SK-N-SH (cell line): ENCODE results near the gene ZBTB8OS. TPM values are rescaled to one million over a fixed set of nuclear protein-coding genes. Genes with fewer than 3 reads are reported as not detected.

ENCODE experiments used
- CTCF ChIA-PET: fragments of 300-600, 350-600 bp; formaldehyde crosslinking; extraction: SDS; loops from one replicate; lab custom pipeline; 2021; lab: Yijun Ruan, JAX
- POLR2A ChIA-PET: fragments of 350-600 bp; sonication (Branson Sonifier 250); formaldehyde crosslinking; extraction: SDS; loops from one replicate; lab custom pipeline; 2020; ENCODE audit warnings: antibody characterized with exemption, inconsistent platforms; lab: Yijun Ruan, JAX
- DNase-seq: peaks from one replicate; pipeline ENCODE4 v3.0.0; 2012
- H2AFZ ChIP-seq: fragments of 200-600 bp; sonication (generic); 2 replicates; pipeline ENCODE4 v1.8.1; 2016; ENCODE audit warnings: antibody characterized with exemption, mild to moderate bottlenecking, low read depth
- H3F3A ChIP-seq: fragments of 200-600 bp; sonication (generic); replicated peaks from 2 replicates; pipeline ENCODE3; 2016; ENCODE audit warnings: antibody characterized with exemption, mild to moderate bottlenecking; ENCODE audit not compliant: insufficient read depth
- H3K27ac ChIP-seq, 2 experiments: fragments of 200-500 bp in 1 of 2; fragments of 200-600 bp in 1 of 2; sonication (Bioruptor generic) in 1 of 2; sonication (generic), shearing (Covaris generic) in 1 of 2; 2 replicates each; pipeline versions ENCODE4 v1.5.1 to v1.6.1; 2014 to 2016; ENCODE audit warnings: low read depth in 2 of 2, inconsistent platforms in 1 of 2, low read length in 1 of 2, mild to moderate bottlenecking in 1 of 2, mixed read lengths in 1 of 2
- H3K27me3 ChIP-seq: fragments of 200-600 bp; sonication (generic), shearing (Covaris generic); 2 replicates; pipeline ENCODE4 v1.6.1; 2016; ENCODE audit warnings: mixed run types; ENCODE audit not compliant: insufficient read depth
- H3K36me3 ChIP-seq, 2 experiments: fragments of 200-500 bp in 1 of 2; fragments of 200-600 bp in 1 of 2; sonication (Bioruptor generic) in 1 of 2; sonication (generic) in 1 of 2; replicated peaks in 1 of 2; 2 replicates each; pipeline versions ENCODE3 to v1.5.1; 2014 to 2016; ENCODE audit warnings: low read length in 1 of 2, mild to moderate bottlenecking in 1 of 2; ENCODE audit not compliant: insufficient read depth in 2 of 2, control insufficient read depth in 1 of 2
- H3K4me1 ChIP-seq, 2 experiments: fragments of 200-500 bp in 1 of 2; fragments of 200-600 bp in 1 of 2; sonication (Bioruptor generic) in 1 of 2; sonication (generic), shearing (Covaris generic) in 1 of 2; 2 replicates each; pipeline versions ENCODE4 v1.5.1 to v1.6.1; 2014 to 2016; ENCODE audit warnings: low read depth in 1 of 2, low read length in 1 of 2, mixed run types in 1 of 2; ENCODE audit not compliant: insufficient read depth in 2 of 2, control insufficient read depth in 1 of 2
- H3K4me2 ChIP-seq: fragments of 200-600 bp; sonication (generic), shearing (Covaris generic); 2 replicates; pipeline ENCODE4 v1.6.1; 2017; ENCODE audit warnings: mixed run types
- H3K4me3 ChIP-seq, 2 experiments: fragments of 200-500 bp in 1 of 2; fragments of 200-600 bp in 1 of 2; sonication (Bioruptor generic) in 1 of 2; sonication (generic), shearing (Covaris generic) in 1 of 2; 2 replicates each; pipeline versions ENCODE4 v1.5.1 to v1.8.1; 2014 to 2016; ENCODE audit warnings: low read depth in 2 of 2, inconsistent platforms in 1 of 2, low read length in 1 of 2, mild to moderate bottlenecking in 1 of 2, mixed read lengths in 1 of 2, moderate library complexity in 1 of 2
- H3K79me2 ChIP-seq: fragments of 200-600 bp; sonication (generic); 2 replicates; pipeline ENCODE4 v1.8.1; 2017; ENCODE audit warnings: mild to moderate bottlenecking; ENCODE audit not compliant: insufficient read depth
- H3K9ac ChIP-seq: fragments of 200-600 bp; sonication (generic); 2 replicates; pipeline ENCODE4 v1.6.1; 2017; ENCODE audit warnings: mixed run types
- H3K9me2 ChIP-seq: fragments of 200-600 bp; sonication (generic); 2 replicates; pipeline ENCODE4 v1.6.1; 2017; ENCODE audit warnings: mixed run types
- H3K9me3 ChIP-seq: fragments of 200-600 bp; sonication (generic); 2 replicates; pipeline ENCODE4 v1.6.1; 2017; ENCODE audit warnings: mixed run types, mild to moderate bottlenecking, moderate library complexity
- H4K20me1 ChIP-seq: fragments of 200-600 bp; sonication (generic); 2 replicates; pipeline ENCODE4 v1.6.1; 2017; ENCODE audit warnings: mild to moderate bottlenecking, mixed run types; ENCODE audit not compliant: insufficient read depth
- CHD2 ChIP-seq: fragments of 150-350 bp; IDR thresholded peaks from 2 replicates; pipeline ENCODE4 v1.6.1; 2018; ENCODE audit warnings: low read length; ENCODE audit not compliant: partially characterized antibody
- CTCF ChIP-seq: fragments of 200-600 bp; sonication (generic); IDR thresholded peaks from 2 replicates; pipeline ENCODE4 v1.6.1; 2017; ENCODE audit warnings: antibody characterized with exemption, mild to moderate bottlenecking, moderate library complexity
- ELF1 ChIP-seq: IDR thresholded peaks from 2 replicates; pipeline ENCODE4 v1.4.0; 2012
- EP300 ChIP-seq, 2 experiments: IDR thresholded peaks; 2 replicates each; pipeline versions ENCODE4 v1.4.0 to v1.6.1; 2012; ENCODE audit warnings: borderline replicate concordance in 1 of 2, low read depth in 1 of 2, low read length in 1 of 2
- EZH2phosphoT487 ChIP-seq: fragments of 200-600 bp; sonication (generic); IDR thresholded peaks from 2 replicates; pipeline ENCODE4 v1.6.1; 2017; ENCODE audit warnings: low read depth, mixed run types, mild to moderate bottlenecking, antibody characterized with exemption, moderate library complexity, borderline replicate concordance
- FOSL2 ChIP-seq: IDR thresholded peaks from 2 replicates; pipeline ENCODE4 v1.4.0; 2012; ENCODE audit warnings: low read depth, mild to moderate bottlenecking, moderate library complexity, borderline replicate concordance
- FOXJ3 ChIP-seq: sonication (generic); formaldehyde crosslinking; IDR thresholded peaks from 2 replicates; pipeline ENCODE4 v1.5.1; 2020; ENCODE audit warnings: mild to moderate bottlenecking, missing genetic modification reagents
- GATA2 ChIP-seq: sonication (generic); formaldehyde crosslinking; IDR thresholded peaks from 2 replicates; pipeline ENCODE4 v1.5.0; 2020; ENCODE audit warnings: mild to moderate bottlenecking, missing genetic modification reagents
- IRF3 ChIP-seq: fragments of 150-350 bp; IDR thresholded peaks from 2 replicates; pipeline ENCODE4 v1.6.1; 2016; ENCODE audit warnings: mild to moderate bottlenecking, low read depth, low read length
- JUND ChIP-seq: IDR thresholded peaks from 2 replicates; pipeline ENCODE4 v1.4.0; 2012
- MAX ChIP-seq: IDR thresholded peaks from 2 replicates; pipeline ENCODE4 v1.4.0; 2012; ENCODE audit warnings: low read depth
- NFIC ChIP-seq: IDR thresholded peaks from 2 replicates; pipeline ENCODE4 v1.4.0; 2012; ENCODE audit warnings: borderline replicate concordance
- NRF1 ChIP-seq: IDR thresholded peaks from 2 replicates; pipeline ENCODE4 v1.6.1; 2012; ENCODE audit warnings: low read depth, mild to moderate bottlenecking, low read length
- RXRA ChIP-seq: IDR thresholded peaks from 2 replicates; pipeline ENCODE4 v1.4.0; 2012; ENCODE audit warnings: low read depth, mild to moderate bottlenecking, borderline replicate concordance
- SMC3 ChIP-seq: IDR thresholded peaks from 2 replicates; pipeline ENCODE4 v1.6.1; 2012; ENCODE audit warnings: low read depth, low read length, improper control_type of control experiment
- YY1 ChIP-seq: IDR thresholded peaks from 2 replicates; pipeline ENCODE4 v1.4.0; 2012; ENCODE audit warnings: low read depth, mild to moderate bottlenecking
- ZBTB33 ChIP-seq: IDR thresholded peaks from 2 replicates; pipeline ENCODE4 v1.4.0; 2012; ENCODE audit warnings: low read depth, borderline replicate concordance
- WGBS: methylation state at CpG from one replicate; pipeline ENCODE4 v1.1.6; 2017; ENCODE audit warnings: low lambda C conversion rate; 5-methylcytosine and 5-hydroxymethylcytosine counted together
- polyA plus RNA-seq, 3 experiments: library from polyadenylated mRNA; depleted of rRNA; stranded (reverse); fragments of >200 nt; gene quantifications; 2 replicates each; pipeline ENCODE4 v1.2.3, GENCODE V29; 2012

The ZBTB8OS gene
- polyA plus RNA-seq, 1 of the 3 experiments (the other 2 are of a cell fraction) = 59.2 TPM

- ChIA-PET POLR2A (no interaction called here), CTCF (no interaction called here)
- Histone ChIP-seq H3K4me1 (peaks cover 4 to 7% of the 10 kb centered on the region in 2 experiments; a peak in 3 of 4 replicates), H3F3A (peaks cover 10% of the 10 kb centered on the region), H3K27me3 (no peaks in the 10 kb centered on the region), H3K9me2 (no peaks in the 10 kb centered on the region), H3K79me2 (peaks cover 87% of the 10 kb centered on the region), H4K20me1 (no peaks in the 10 kb centered on the region), H2AFZ (no peak overlapping the region), H3K36me3 (peaks cover 0 to 6% of the 10 kb centered on the region in 2 experiments), H3K4me2 (peak overlapping the region; percentile 83), H3K9ac (no peak overlapping the region), H3K4me3 (no peak overlapping the region), H3K27ac (no peak overlapping the region), H3K9me3 (no peaks in the 10 kb centered on the region)
- TF ChIP-seq ELF1 (no peak), FOSL2 (no peak), CHD2 (no peak), FOXJ3 (no peak), GATA2 (CRISPR knock-in tag) (no peak), ZBTB33 (no peak), SMC3 (no peak), YY1 (no peak), NFIC (no peak), RXRA (no peak), CTCF (no peak), IRF3 (no peak), EZH2phosphoT487 (no peak), JUND (no peak), NRF1 (no peak), EP300 (IDR thresholded peaks at IDR 0.05; ENCODE audit: borderline replicate concordance in 1 of 2, low read depth in 1 of 2, low read length in 1 of 2) (no peak), MAX (no peak)
- WGBS = 79% methylated on average over 6 of the region's 6 CpGs
- no peak for DNase-seq
These were observed 2.8 kb downstream of the ZBTB8OS start for GRCh38 chr1:32647308-32648134.
